GM19397 (cell line): ENCODE results near the gene PARP6.

ENCODE experiments used
- ATAC-seq: cut with Tn5 transposase; IDR thresholded peaks from one replicate; pipeline ENCODE4 v1.9.1; 2021; ENCODE audit warnings: mild to moderate bottlenecking, moderate library complexity; ENCODE audit not compliant: unreplicated experiment

PARP6 gene

GRCh38 chr15:72272213-72272996, at the start of gene PARP6:
TSS of gene PARP6 (minus strand) at chr15:72272554. CDS start at chr15:72267477, 5,077 bp downstream.
- ATAC-seq = peak; percentile 96

- peak; percentile 56 for ATAC-seq
Measured at GRCh38 chr15:72319985-72320671, 47.8 kb upstream of the PARP6 start, which contains the start of gene CELF6. TSS of gene CELF6 (minus strand) at chr15:72320157. CDS start at chr15:72319874, 283 bp downstream.

GRCh38 chr15:72319360-72319984, 47.1 kb upstream of the PARP6 start:
- ATAC-seq = peak; percentile 29

GRCh38 chr15:72318408-72318942, 46.1 kb upstream of the PARP6 start:
- no peak for ATAC-seq

GRCh38 chr15:72315706-72316370, 43.5 kb upstream of the PARP6 start:
- ATAC-seq = no peak

GRCh38 chr15:72313881-72314280, 41.5 kb upstream of the PARP6 start:
- ATAC-seq = no peak

GRCh38 chr15:72313448-72313840, 41.1 kb upstream of the PARP6 start:
- ATAC-seq = no peak

GRCh38 chr15:72312605-72313447, 40.5 kb upstream of the PARP6 start:
- ATAC-seq = no peak

GRCh38 chr15:72307026-72307425, 34.7 kb upstream of the PARP6 start:
- no peak for ATAC-seq

- ATAC-seq = no peak
Measured at GRCh38 chr15:72306211-72306785, 33.9 kb upstream of the PARP6 start.

GRCh38 chr15:72304596-72304995, 32.2 kb upstream of the PARP6 start:
- ATAC-seq = no peak

GRCh38 chr15:72302955-72303354, 30.6 kb upstream of the PARP6 start:
- no peak for ATAC-seq

- ATAC-seq = no peak
Measured at GRCh38 chr15:72289597-72290325, 17.4 kb upstream of the PARP6 start.

- no peak for ATAC-seq
Measured at GRCh38 chr15:72288796-72289596, 16.6 kb upstream of the PARP6 start.

- no peak for ATAC-seq
Measured at GRCh38 chr15:72285927-72286516, 13.7 kb upstream of the PARP6 start.

- ATAC-seq = no peak
Measured at GRCh38 chr15:72285402-72285801, 13.0 kb upstream of the PARP6 start.

- no peak for ATAC-seq
Measured at GRCh38 chr15:72284781-72285180, 12.4 kb upstream of the PARP6 start.

GRCh38 chr15:72281713-72282112, 9.4 kb upstream of the PARP6 start:
- no peak for ATAC-seq
